ENCODE measurements around the gene ERC1.

ERC1 gene

GRCh38 chr12:1287446-1287975, 296.5 kb downstream of the ERC1 start:
- no peak overlapping the region for H3K27ac ChIP-seq (ENCODE audit: extremely low read depth, low read depth, low read length)
- ChIA-PET POLR2A (no interaction called here), CTCF (interaction anchor here (0.6 kb wide), 1 partner anchor 8 kb away, joined by 5 read pairs; no protein-coding TSS in a partner anchor)
- H3K9me3 ChIP-seq (ENCODE audit: control insufficient read depth, insufficient read depth, low read depth, low read length), result no peaks in the 10 kb centered on the region
- H3K4me3 ChIP-seq (ENCODE audit: low read depth, low read length), result no peak overlapping the region
- H3K4me1 ChIP-seq (ENCODE audit: control insufficient read depth, insufficient read depth, low read length), result peaks cover 5% of the 10 kb centered on the region; the same call in 1 of the 2 replicates
- TF ChIP-seq KLF17 (tag by site-specific recombination; IDR thresholded peaks at IDR 0.05) (no peak), ZNF792 (tag by site-specific recombination; IDR thresholded peaks at IDR 0.05) (no peak), ZSCAN5A (tag by site-specific recombination; IDR thresholded peaks at IDR 0.05) (no peak), ZNF658 (tag by site-specific recombination; IDR thresholded peaks at IDR 0.05) (no peak), ZNF677 (tag by site-specific recombination; IDR thresholded peaks at IDR 0.05) (no peak)
- H3K36me3 ChIP-seq (ENCODE audit: control insufficient read depth in 2 of 2, insufficient read depth in 1 of 2, low read length in 2 of 2), result peaks cover 0 to 6% of the 10 kb centered on the region in 2 experiments; a peak in 2 of 3 replicates

- Histone ChIP-seq H3K27ac (ENCODE audit: extremely low read depth, low read depth, low read length) (no peak overlapping the region), H3K9me3 (ENCODE audit: control insufficient read depth, insufficient read depth, low read depth, low read length) (no peaks in the 10 kb centered on the region), H3K36me3 (ENCODE audit: control insufficient read depth in 2 of 2, insufficient read depth in 1 of 2, low read length in 2 of 2) (peaks cover 0 to 6% of the 10 kb centered on the region in 2 experiments; a peak in 2 of 3 replicates), H3K4me3 (ENCODE audit: low read depth, low read length) (no peak overlapping the region), H3K4me1 (ENCODE audit: control insufficient read depth, insufficient read depth, low read length) (no peaks in the 10 kb centered on the region)
- no peak for TF ChIP-seq PBX3 (CRISPR knock-in tag; IDR thresholded peaks at IDR 0.05)
- TF ChIP-seq ZNF311 (tag by site-specific recombination; IDR thresholded peaks at IDR 0.05; ENCODE audit: borderline replicate concordance), result no peak
- TF ChIP-seq ZNF24 (tag by site-specific recombination; IDR thresholded peaks at IDR 0.05), result no peak
- TF ChIP-seq ZNF510 (tag by site-specific recombination; IDR thresholded peaks at IDR 0.05; ENCODE audit: insufficient replicate concordance), result no peak
- no peak for TF ChIP-seq ZBTB49 (tag by site-specific recombination; IDR thresholded peaks at IDR 0.05; ENCODE audit: low read depth)
- TF ChIP-seq MYNN (tag by site-specific recombination; IDR thresholded peaks at IDR 0.05; ENCODE audit: borderline replicate concordance), result no peak
- no peak for TF ChIP-seq ZNF121 (tag by site-specific recombination; IDR thresholded peaks at IDR 0.05)
- TF ChIP-seq ZNF362 (tag by site-specific recombination; IDR thresholded peaks at IDR 0.05), result no peak
- no peak for TF ChIP-seq ZNF350 (tag by site-specific recombination; IDR thresholded peaks at IDR 0.05)
- no peak for TF ChIP-seq ZNF677 (tag by site-specific recombination; IDR thresholded peaks at IDR 0.05)
- no peak for TF ChIP-seq ZNF146 (tag by site-specific recombination; IDR thresholded peaks at IDR 0.05)
- no peak for TF ChIP-seq INSM2 (tag by site-specific recombination; IDR thresholded peaks at IDR 0.05)
- CTCF ChIA-PET, result interaction anchor here (0.6 to 0.7 kb wide), 2 partner anchors 122 to 967 kb away, joined by 3 to 5 read pairs; no protein-coding TSS in a partner anchor
- POLR2A ChIA-PET, result no interaction called here
These were observed 297.3 kb downstream of the ERC1 start for GRCh38 chr12:1288333-1288732.
